GM21526 (cell line): ENCODE data around the gene FOS.

Experiments used
- ATAC-seq: cut with Tn5 transposase; IDR thresholded peaks from one replicate; pipeline ENCODE4 v1.9.1; 2021; ENCODE audit warnings: moderate library complexity; ENCODE audit not compliant: unreplicated experiment, low FRiP score

The FOS gene

GRCh38 chr14:75311356-75311755, 32.7 kb downstream of the FOS start:
- ATAC-seq: no peak

- ATAC-seq: no peak
These were observed 33.7 kb downstream of the FOS start for GRCh38 chr14:75312341-75312740.

GRCh38 chr14:75313294-75313693, 34.7 kb downstream of the FOS start:
- ATAC-seq: no peak

- no peak for ATAC-seq
These were observed 36.5 kb downstream of the FOS start for GRCh38 chr14:75315144-75315543.

- ATAC-seq: no peak
These were observed 38.5 kb downstream of the FOS start for GRCh38 chr14:75317148-75317547.

GRCh38 chr14:75318353-75318752, 39.7 kb downstream of the FOS start:
- no peak for ATAC-seq

- no peak for ATAC-seq
These were observed 40.4 kb downstream of the FOS start for GRCh38 chr14:75319021-75319420.

- ATAC-seq: no peak
These were observed 41.6 kb downstream of the FOS start for GRCh38 chr14:75320196-75320595.

GRCh38 chr14:75322746-75323145, 44.1 kb downstream of the FOS start:
- no peak for ATAC-seq

GRCh38 chr14:75323571-75323970, 44.9 kb downstream of the FOS start:
- no peak for ATAC-seq

- ATAC-seq: no peak
These were observed 50.0 kb downstream of the FOS start for GRCh38 chr14:75328558-75329155.

GRCh38 chr14:75329369-75329768, 50.7 kb downstream of the FOS start:
- no peak for ATAC-seq

GRCh38 chr14:75331471-75331870, 52.8 kb downstream of the FOS start:
- no peak for ATAC-seq
